ENCODE data around the gene AMIGO1. TPM values are rescaled to one million over a fixed set of nuclear protein-coding genes. Genes with fewer than 3 reads are reported as not detected.
A peak's percentile ranks its signal among the peaks of the same experiment; 100 is the strongest.

AMIGO1 gene
- total and polyA plus RNA-seq, 12 donors, result 3.8 to 27.9 (median 22.5) TPM

DNA sequence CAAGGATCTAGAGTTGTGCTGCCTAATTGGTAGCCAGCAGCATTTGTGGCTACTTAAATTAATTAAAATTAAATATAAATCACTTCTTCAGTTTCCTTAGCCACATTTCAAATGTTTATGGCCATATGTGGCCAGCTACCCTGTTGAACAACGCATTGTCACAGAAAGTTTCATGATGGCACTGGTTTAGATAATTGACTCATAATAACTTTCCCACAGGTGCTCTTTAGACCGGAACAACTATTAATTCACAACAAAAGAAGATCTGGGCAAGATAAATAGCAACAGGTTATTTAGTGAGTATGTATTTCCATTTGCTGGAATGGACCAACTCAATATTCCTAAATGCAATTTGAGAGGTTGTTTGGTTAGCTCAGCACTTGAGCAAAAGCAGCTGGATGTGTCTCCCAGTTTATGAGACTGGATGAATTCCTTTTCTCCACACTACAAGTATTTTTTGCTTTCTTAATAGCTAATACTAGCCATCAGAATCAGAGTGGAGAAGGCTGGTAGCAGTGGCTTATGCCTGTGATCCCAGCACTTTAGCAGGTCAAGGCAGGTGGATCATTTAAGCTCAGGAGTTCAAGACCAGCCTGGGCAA, 3.7 kb upstream of the AMIGO1 start:
- H3K36me3 ChIP-seq (replicated peaks in 1 of 2), result no peaks in the 10 kb centered on the region
- intact Hi-C loops (cut with DNase I), result no loop called here
- H3K27me3 ChIP-seq, result no peaks in the 10 kb centered on the region
- H3K4me1 ChIP-seq (replicated peaks in 1 of 2), result peaks cover 0 to 7% of the 10 kb centered on the region in 2 donors
- no peaks in the 10 kb centered on the region for H3K9me3 ChIP-seq (replicated peaks in 1 of 3)
- DNase-seq, result no peak
- no peak overlapping the region for H3K4me3 ChIP-seq
- WGBS, 4 donors, result 82 to 87% (median 86%) methylated on average over 2 of the region's 2 CpGs
- no peak overlapping the region for H3K27ac ChIP-seq
- TF ChIP-seq POLR2A (IDR thresholded peaks at IDR 0.05), result no peak
- TF ChIP-seq, protein P1, sequence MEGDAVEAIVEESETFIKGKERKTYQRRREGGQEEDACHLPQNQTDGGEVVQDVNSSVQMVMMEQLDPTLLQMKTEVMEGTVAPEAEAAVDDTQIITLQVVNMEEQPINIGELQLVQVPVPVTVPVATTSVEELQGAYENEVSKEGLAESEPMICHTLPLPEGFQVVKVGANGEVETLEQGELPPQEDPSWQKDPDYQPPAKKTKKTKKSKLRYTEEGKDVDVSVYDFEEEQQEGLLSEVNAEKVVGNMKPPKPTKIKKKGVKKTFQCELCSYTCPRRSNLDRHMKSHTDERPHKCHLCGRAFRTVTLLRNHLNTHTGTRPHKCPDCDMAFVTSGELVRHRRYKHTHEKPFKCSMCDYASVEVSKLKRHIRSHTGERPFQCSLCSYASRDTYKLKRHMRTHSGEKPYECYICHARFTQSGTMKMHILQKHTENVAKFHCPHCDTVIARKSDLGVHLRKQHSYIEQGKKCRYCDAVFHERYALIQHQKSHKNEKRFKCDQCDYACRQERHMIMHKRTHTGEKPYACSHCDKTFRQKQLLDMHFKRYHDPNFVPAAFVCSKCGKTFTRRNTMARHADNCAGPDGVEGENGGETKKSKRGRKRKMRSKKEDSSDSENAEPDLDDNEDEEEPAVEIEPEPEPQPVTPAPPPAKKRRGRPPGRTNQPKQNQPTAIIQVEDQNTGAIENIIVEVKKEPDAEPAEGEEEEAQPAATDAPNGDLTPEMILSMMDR (IDR thresholded peaks at IDR 0.05), result no peak

DNA sequence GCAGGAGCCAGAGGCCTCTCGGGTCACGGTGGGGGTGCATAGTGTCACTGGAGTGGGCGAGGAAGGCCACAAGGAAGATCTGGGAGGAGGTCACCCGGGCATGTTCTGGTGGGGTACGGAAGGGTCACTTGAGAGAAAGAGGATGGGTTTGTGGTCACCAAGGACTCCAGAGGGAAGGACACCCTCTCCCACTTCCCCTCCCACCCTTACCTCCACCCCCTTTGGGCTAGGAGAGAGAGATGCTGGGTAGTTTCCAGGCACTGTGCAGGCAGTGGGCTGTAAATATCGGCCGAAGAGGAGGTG, 703 bp downstream of the AMIGO1 start:
- Histone ChIP-seq H3K36me3 (replicated peaks in 1 of 2) (no peaks in the 10 kb centered on the region), H3K9me3 (replicated peaks in 1 of 3) (no peaks in the 10 kb centered on the region), H3K4me1 (replicated peaks in 1 of 2) (peaks cover 0 to 7% of the 10 kb centered on the region in 2 donors), H3K4me3 (peak overlapping the region in 2 of 4 donors; percentile 35 to 81), H3K27ac (peak overlapping the region in 1 of 5 donors; percentile 72), H3K27me3 (no peaks in the 10 kb centered on the region)
- no peak for TF ChIP-seq POLR2A (IDR thresholded peaks at IDR 0.05)
- TF ChIP-seq, protein P1 (IDR thresholded peaks at IDR 0.05), result no peak
- WGBS, 4 donors, result 46 to 64% (median 52%) methylated on average over 5 to 7 of the region's 7 CpGs
- no peak for DNase-seq
- intact Hi-C loops (cut with DNase I), result no loop called here

DNA sequence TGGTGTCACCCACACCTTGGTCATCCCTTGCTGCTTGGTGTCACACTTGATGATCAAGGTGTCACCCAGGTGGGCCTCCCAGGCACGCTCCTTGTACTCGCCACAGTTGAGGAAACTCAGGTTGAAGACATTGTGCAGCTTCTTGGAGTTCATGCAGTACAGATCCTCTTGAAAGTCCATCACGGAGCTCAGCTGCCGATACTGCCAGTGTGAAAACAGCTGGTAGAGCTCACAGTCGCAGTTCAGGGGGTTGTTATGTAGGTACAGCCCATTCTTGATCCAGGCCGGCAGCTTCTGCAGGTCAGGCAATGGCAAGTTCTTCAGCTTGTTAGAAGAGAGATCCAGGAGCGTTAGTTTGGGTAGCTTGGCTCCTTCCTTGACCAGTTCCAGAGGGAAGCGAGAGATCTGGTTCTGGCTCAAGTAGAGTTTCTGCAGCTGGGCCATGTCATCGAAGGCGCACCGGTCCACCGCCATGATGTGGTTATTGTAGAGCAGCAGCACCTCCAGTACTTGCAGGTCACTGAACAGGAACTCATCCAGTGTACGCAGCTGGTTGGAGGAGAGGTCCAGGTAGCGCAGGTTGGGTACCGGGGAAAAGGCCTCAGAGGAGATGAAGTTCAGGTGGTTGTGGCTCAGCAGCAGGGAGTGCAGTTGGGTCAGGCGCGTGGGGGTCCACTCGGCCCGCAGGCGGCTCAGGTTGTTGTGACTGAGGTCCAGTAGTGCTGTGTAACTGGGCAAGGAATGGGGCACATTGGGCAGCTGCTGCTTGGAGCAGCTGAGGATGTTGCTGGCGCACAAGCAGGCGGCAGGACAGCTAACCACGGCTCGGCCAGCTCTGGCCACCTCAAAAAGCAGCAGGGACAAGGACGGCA, 1.3 kb downstream of the AMIGO1 start:
- H3K4me3 ChIP-seq, result peak overlapping the region in 1 of 4 donors; percentile 81
- intact Hi-C loops (cut with DNase I), result no loop called here
- H3K36me3 ChIP-seq (replicated peaks in 1 of 2), result no peaks in the 10 kb centered on the region
- no peaks in the 10 kb centered on the region for H3K27me3 ChIP-seq
- peaks cover 0 to 7% of the 10 kb centered on the region in 2 donors for H3K4me1 ChIP-seq (replicated peaks in 1 of 2)
- peak in 2 of 7 donors; percentile 36 to 48 for DNase-seq
- TF ChIP-seq, protein P1 (IDR thresholded peaks at IDR 0.05), result no peak
- TF ChIP-seq POLR2A (IDR thresholded peaks at IDR 0.05), result no peak
- WGBS, 4 donors, result 81 to 94% (median 84%) methylated on average over 16 to 25 of the region's 25 CpGs
- H3K9me3 ChIP-seq (replicated peaks in 1 of 3), result no peaks in the 10 kb centered on the region
- H3K27ac ChIP-seq, result peak overlapping the region in 1 of 5 donors; percentile 72

DNA sequence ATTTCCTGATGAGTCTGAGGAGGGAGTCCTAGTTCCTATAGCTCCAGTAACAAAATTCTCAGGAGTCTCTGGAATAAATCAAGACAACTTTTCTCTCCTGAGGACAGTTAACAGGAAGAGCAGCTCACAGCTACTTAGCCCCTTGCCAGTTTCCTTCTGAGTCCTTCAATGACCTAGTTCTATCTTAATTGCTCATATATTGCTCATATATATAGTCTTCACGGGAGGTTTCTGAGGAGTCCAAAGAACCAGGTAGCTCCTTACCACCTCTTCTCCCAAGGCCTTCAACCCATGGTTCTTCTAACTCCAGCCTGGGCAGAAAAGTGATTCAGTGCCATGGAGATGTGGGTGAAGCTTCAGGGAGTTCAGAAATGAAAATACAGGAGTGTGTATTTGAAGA, 4.6 kb downstream of the AMIGO1 start:
- 81 to 92% (median 91%) methylated on average over 1 of the region's 1 CpG for WGBS, 4 donors
- TF ChIP-seq, protein P1 (IDR thresholded peaks at IDR 0.05), result no peak
- TF ChIP-seq POLR2A (IDR thresholded peaks at IDR 0.05), result no peak
- Histone ChIP-seq H3K27ac (no peak overlapping the region), H3K4me1 (replicated peaks in 1 of 2) (peaks cover 6 to 9% of the 10 kb centered on the region in 2 donors), H3K4me3 (no peak overlapping the region), H3K27me3 (no peaks in the 10 kb centered on the region), H3K9me3 (replicated peaks in 1 of 3) (no peaks in the 10 kb centered on the region), H3K36me3 (replicated peaks in 1 of 2) (no peaks in the 10 kb centered on the region)
- DNase-seq, result no peak
- intact Hi-C loops (cut with DNase I), result no loop called here

Data from adrenal gland (tissue), 12 donors.